ENCODE data around the gene SLC24A3.

GRCh38 chr20:19565736-19566135 lies 353.3 kb downstream of the SLC24A3 start:
- TF ChIP-seq CTCF (IDR thresholded peaks at IDR 0.05) (no peak), POLR2A (IDR thresholded peaks at IDR 0.05) (no peak)

All from breast epithelium (tissue), 3 donors.